Measurements from ENCODE around the gene MEX3C.

MEX3C gene

GRCh38 chr18:51151568-51152511 lies 45.6 kb downstream of the MEX3C start:
- DNase-seq: peak; percentile 83

- DNase-seq: no peak
Measured at GRCh38 chr18:51151185-51151567, 46.3 kb downstream of the MEX3C start.

- no peak for DNase-seq
Measured at GRCh38 chr18:51150113-51150700, 47.3 kb downstream of the MEX3C start.

- DNase-seq: no peak
Measured at GRCh38 chr18:51149670-51150069, 47.8 kb downstream of the MEX3C start.

- DNase-seq: no peak
Measured at GRCh38 chr18:51146909-51147308, 50.6 kb downstream of the MEX3C start.

GRCh38 chr18:51138936-51139335 lies 58.5 kb downstream of the MEX3C start:
- DNase-seq: no peak

GRCh38 chr18:51137891-51138290 lies 59.6 kb downstream of the MEX3C start:
- no peak for DNase-seq

- no peak for DNase-seq
Measured at GRCh38 chr18:51137026-51137729, 60.3 kb downstream of the MEX3C start.

- no peak for DNase-seq
Measured at GRCh38 chr18:51135795-51136194, 61.7 kb downstream of the MEX3C start.

- DNase-seq: no peak
Measured at GRCh38 chr18:51135364-51135763, 62.1 kb downstream of the MEX3C start.

GRCh38 chr18:51134721-51135120 lies 62.8 kb downstream of the MEX3C start:
- DNase-seq: no peak

- DNase-seq: no peak
Measured at GRCh38 chr18:51133580-51134160, 63.8 kb downstream of the MEX3C start.

GRCh38 chr18:51132256-51132935 lies 65.1 kb downstream of the MEX3C start:
- no peak for DNase-seq

- DNase-seq: no peak
Measured at GRCh38 chr18:51128533-51128932, 68.9 kb downstream of the MEX3C start.

GRCh38 chr18:51127664-51128063 lies 69.8 kb downstream of the MEX3C start:
- no peak for DNase-seq

- no peak for DNase-seq
Measured at GRCh38 chr18:51125976-51126375, 71.5 kb downstream of the MEX3C start.

All from stimulated activated CD8-positive, alpha-beta memory T cell treated with anti-CD3 and anti-CD28 coated beads, Interleukin-4, amount 100 ng/mL, for 48 hours (primary cell).